Measurements from ENCODE around the gene TAS2R14. TPM values are rescaled to one million over a fixed set of nuclear protein-coding genes. Genes with fewer than 3 reads are reported as not detected.

Gene TAS2R14
- total RNA-seq, 2 experiments from 2014 or later: 2.1 to 2.9 TPM

DNA sequence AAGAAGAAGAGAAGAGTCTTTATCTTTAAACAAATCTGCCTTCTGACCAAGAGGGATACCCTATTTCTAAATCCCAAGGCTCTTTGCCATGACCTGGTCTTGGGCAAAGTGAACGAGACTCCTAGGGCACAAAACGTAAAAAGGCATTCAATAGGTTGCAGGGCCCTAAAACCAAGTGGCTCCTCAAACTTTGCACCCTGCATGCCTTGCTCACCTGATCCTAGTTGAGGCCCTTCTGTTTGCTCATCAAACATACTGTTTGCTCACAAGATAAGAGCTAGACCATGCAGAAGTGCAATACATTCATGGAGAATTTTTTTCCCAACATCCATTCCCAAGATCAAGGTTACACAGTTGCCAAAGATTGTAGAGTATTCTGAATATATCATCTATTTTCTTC is 47.1 kb downstream of the TAS2R14 start:
- Mint-ChIP-seq H3K36me3 (ENCODE audit: low read depth) (peaks cover 6% of the 10 kb centered on the region), H3K27ac (no peak overlapping the region), H3K4me1 (no peaks in the 10 kb centered on the region), H3K4me3 (no peak overlapping the region), H3K27me3 (no peaks in the 10 kb centered on the region), H3K9me3 (no peaks in the 10 kb centered on the region)
- CTCF ChIA-PET: interaction anchor here (1.0 to 1.1 kb wide), 2 partner anchors 14 to 109 kb away, joined by 3 to 4 read pairs; no protein-coding TSS in a partner anchor
- no peak for DNase-seq
- POLR2A ChIA-PET: no interaction called here

DNA sequence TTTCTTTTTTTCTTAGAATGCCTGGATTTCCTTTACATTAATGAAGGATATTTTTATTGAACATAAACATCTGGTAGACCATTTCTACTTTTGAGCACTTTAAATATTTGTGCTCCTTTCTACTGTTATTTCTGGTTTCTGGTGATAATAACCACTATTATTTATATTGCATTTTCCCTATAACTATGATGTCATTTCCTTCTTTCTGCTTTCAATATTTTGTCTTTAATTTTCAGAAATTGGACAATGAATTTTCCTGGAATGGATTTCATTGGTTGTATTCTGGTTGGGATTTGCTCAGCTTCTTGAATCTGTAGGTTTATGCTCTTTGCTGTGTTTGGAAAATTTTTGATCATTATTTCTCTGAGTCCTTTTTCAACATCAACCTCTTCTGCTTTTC is 49.8 kb downstream of the TAS2R14 start:
- no peak for DNase-seq
- no peaks in the 10 kb centered on the region for H3K9me3 Mint-ChIP-seq
- H3K27me3 Mint-ChIP-seq: no peaks in the 10 kb centered on the region
- H3K36me3 Mint-ChIP-seq (ENCODE audit: low read depth): peaks cover 3% of the 10 kb centered on the region
- no peak overlapping the region for H3K4me3 Mint-ChIP-seq
- no peak overlapping the region for H3K27ac Mint-ChIP-seq
- ChIA-PET CTCF (interaction anchor here (0.7 kb wide), 1 partner anchor 390 kb away, joined by 3 read pairs; no protein-coding TSS in a partner anchor), POLR2A (no interaction called here)
- no peaks in the 10 kb centered on the region for H3K4me1 Mint-ChIP-seq

Other genes with a start within 250 kb of the TAS2R14 start
- 10 to 100 TPM; 27.1 to 31.4 TPM for gene YBX3, start 215.9 kb downstream of the TAS2R14 start, total RNA-seq
- not detected for gene TAS2R7, start 136.6 kb downstream of the TAS2R14 start, total RNA-seq
- gene TAS2R8, start 132.0 kb downstream of the TAS2R14 start, total RNA-seq: not detected
- not detected for gene TAS2R9, start 129.1 kb downstream of the TAS2R14 start, total RNA-seq
- gene TAS2R10, start 112.9 kb downstream of the TAS2R14 start, total RNA-seq: under 1 TPM; 0.25 to 0.46 TPM
- 1 to 10 TPM; 1.9 to 2.5 TPM for gene PRR4, start 89.8 kb downstream of the TAS2R14 start, total RNA-seq
- 10 to 100 TPM; 21.7 to 24.5 TPM for gene PRH1, start 55.0 kb downstream of the TAS2R14 start, total RNA-seq
- gene TAS2R13, start 29.7 kb downstream of the TAS2R14 start, total RNA-seq: 1 to 10 TPM; 1.0 to 1.1 TPM
- gene PRH2, start 10.0 kb downstream of the TAS2R14 start, total RNA-seq: not detected
- 1 to 10 TPM in 1 of 2 experiments, under 1 TPM in 1; 0.60 to 1.1 TPM for gene TAS2R50, start 47.6 kb upstream of the TAS2R14 start, total RNA-seq
- 1 to 10 TPM; 1.6 to 2.1 TPM for gene TAS2R20, start 59.0 kb upstream of the TAS2R14 start, total RNA-seq
- 1 to 10 TPM; 3.0 to 3.1 TPM for gene TAS2R19, start 83.4 kb upstream of the TAS2R14 start, total RNA-seq
- gene TAS2R31, start 92.1 kb upstream of the TAS2R14 start, total RNA-seq: 1 to 10 TPM; 1.6 to 3.0 TPM
- gene TAS2R46, start 123.0 kb upstream of the TAS2R14 start, total RNA-seq: 1 to 10 TPM in 1 of 2 experiments, under 1 TPM in 1; 0.97 to 1.2 TPM
- gene TAS2R43, start 153.1 kb upstream of the TAS2R14 start, total RNA-seq: 1 to 10 TPM; 1.7 to 1.9 TPM
- gene TAS2R30, start 195.4 kb upstream of the TAS2R14 start, total RNA-seq: 1 to 10 TPM; 2.0 to 2.6 TPM
- gene SMIM10L1, start 231.9 kb upstream of the TAS2R14 start, total RNA-seq: 1 to 10 TPM; 8.1 to 8.3 TPM
- not detected for gene TAS2R42, start 247.7 kb upstream of the TAS2R14 start, total RNA-seq

All from activated CD4-positive, alpha-beta T cell treated with anti-CD3 and anti-CD28 coated beads, Interleukin-2, amount 10 ng/mL, durations not matched to agents 7 days and 5 days (primary cell).